Upper lobe of right lung (tissue), 1 donor: ENCODE data around the gene ARF5. TPM values are rescaled to one million over a fixed set of nuclear protein-coding genes. Genes with fewer than 3 reads are reported as not detected.
A peak's percentile ranks its signal among the peaks of the same experiment; 100 is the strongest.

Source experiments
- ATAC-seq: fragments of 200-7000 bp; cut with Tn5 transposase; one replicate; pipeline ENCODE4 v1.9.1; 2020; ENCODE audit warnings: mild to moderate bottlenecking, moderate library complexity
- DNase-seq: peaks from one replicate; pipeline ENCODE4 v3.0.0-alpha.2; 2020
- H3K27ac ChIP-seq: fragments of 200-600 bp; one replicate; pipeline ENCODE4 v1.8.0; 2022
- H3K27me3 ChIP-seq: fragments of 200-600 bp; one replicate; pipeline ENCODE4 v1.8.0; 2022; ENCODE audit warnings: mild to moderate bottlenecking
- H3K36me3 ChIP-seq: fragments of 200-600 bp; one replicate; pipeline ENCODE4 v1.8.0; 2022
- H3K4me1 ChIP-seq: fragments of 200-600 bp; one replicate; pipeline ENCODE4 v1.8.0; 2022
- H3K4me3 ChIP-seq: fragments of 200-600 bp; one replicate; pipeline ENCODE4 v1.8.0; 2022; ENCODE audit warnings: mild to moderate bottlenecking
- H3K9me3 ChIP-seq: fragments of 200-600 bp; one replicate; pipeline ENCODE4 v1.8.0; 2022
- intact Hi-C: fragments of 100-400 bp; cut with DNase I; formaldehyde crosslinking; loops from one replicate; pipeline ENCODE4 v1.11.0; 2022
- total RNA-seq: library from RNA; stranded (reverse); fragmentation: NEBNext Ultra II Directional; extraction: Animal tissue kit (Norgen Biotek cat#: 25700); gene quantifications from one replicate; pipeline ENCODE4 v1.2.1, GENCODE V29; 2021
- TF ChIP-seq, protein P1 (sequence below): fragments of 200-600 bp; IDR thresholded peaks from one replicate; pipeline ENCODE4 v1.8.0; 2022; ENCODE audit warnings: antibody characterized with exemption
- donor health status: DM: no; HTN: yes; CAD: no; lungs with severe emphysema.

ARF5 gene
- total RNA-seq, 1 donor from 2014 or later: 92.9 TPM

DNA sequence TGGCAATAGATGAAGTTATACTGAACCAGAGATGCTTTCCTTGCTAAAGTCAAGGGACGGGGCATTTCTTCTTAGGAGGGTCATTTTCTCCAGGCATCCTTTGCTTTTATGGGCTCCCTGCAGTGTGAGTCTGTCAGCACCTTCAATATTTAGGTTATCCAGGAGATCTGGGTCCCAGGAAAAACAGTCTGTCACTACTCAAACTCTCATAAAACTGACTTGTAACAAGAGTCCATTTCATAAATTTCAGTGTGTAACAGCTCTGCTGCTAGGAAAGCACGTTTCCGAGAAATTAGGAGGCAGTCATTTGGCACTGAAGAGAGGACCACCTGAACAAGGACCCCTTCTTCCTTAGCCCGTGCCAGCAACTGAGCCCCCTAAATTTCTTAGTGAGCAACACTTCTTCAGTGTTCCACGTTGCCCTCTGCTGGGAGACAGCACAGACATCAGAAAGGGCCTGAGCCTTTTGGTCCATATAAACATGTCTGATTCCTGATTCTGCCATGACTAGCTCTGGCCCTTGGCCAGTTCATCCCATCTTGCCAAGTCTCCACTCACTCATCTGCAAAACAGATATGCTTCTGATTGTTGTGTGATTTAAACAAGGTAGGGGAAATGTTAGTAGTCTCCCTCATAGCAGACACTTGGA lies 10.1 kb upstream of the ARF5 start:
- Histone ChIP-seq H3K4me1 (peaks cover 18% of the 10 kb centered on the region), H3K27me3 (no peaks in the 10 kb centered on the region), H3K4me3 (no peak overlapping the region), H3K27ac (no peak overlapping the region), H3K36me3 (peaks cover 36% of the 10 kb centered on the region), H3K9me3 (no peaks in the 10 kb centered on the region)
- ATAC-seq: no peak
- intact Hi-C loops: no loop called here
- TF ChIP-seq, protein P1, sequence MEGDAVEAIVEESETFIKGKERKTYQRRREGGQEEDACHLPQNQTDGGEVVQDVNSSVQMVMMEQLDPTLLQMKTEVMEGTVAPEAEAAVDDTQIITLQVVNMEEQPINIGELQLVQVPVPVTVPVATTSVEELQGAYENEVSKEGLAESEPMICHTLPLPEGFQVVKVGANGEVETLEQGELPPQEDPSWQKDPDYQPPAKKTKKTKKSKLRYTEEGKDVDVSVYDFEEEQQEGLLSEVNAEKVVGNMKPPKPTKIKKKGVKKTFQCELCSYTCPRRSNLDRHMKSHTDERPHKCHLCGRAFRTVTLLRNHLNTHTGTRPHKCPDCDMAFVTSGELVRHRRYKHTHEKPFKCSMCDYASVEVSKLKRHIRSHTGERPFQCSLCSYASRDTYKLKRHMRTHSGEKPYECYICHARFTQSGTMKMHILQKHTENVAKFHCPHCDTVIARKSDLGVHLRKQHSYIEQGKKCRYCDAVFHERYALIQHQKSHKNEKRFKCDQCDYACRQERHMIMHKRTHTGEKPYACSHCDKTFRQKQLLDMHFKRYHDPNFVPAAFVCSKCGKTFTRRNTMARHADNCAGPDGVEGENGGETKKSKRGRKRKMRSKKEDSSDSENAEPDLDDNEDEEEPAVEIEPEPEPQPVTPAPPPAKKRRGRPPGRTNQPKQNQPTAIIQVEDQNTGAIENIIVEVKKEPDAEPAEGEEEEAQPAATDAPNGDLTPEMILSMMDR: no peak
- DNase-seq: no peak

DNA sequence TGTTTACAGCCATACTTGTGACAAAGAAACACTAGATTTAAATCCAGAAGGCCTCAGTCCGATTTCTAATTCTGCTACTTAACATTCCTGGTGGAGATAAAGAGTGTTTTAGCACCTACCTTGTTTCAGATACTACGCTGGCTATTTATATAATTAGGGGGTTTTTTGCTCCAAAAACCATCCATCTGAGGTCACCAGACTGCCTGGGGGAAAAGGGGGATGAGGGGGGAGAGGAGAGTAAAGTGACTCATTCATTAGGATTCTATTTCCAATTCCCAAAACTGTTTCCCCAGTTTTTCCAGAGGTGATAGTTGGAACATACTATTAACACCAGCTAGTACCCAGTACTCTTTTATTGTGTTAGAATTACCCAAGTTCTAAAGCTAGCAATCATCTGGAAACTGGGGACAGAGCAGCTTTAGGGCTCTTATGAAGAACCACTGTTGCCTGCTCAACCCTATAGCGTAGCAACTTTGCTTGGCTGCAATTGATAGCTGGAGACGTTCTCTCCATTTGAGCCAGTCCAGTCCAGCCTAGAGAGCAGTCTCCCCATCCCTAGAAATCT lies 9.4 kb upstream of the ARF5 start:
- no peaks in the 10 kb centered on the region for H3K27me3 ChIP-seq
- H3K4me3 ChIP-seq: no peak overlapping the region
- H3K27ac ChIP-seq: no peak overlapping the region
- H3K9me3 ChIP-seq: no peaks in the 10 kb centered on the region
- H3K4me1 ChIP-seq: peaks cover 24% of the 10 kb centered on the region
- no peak for ATAC-seq
- intact Hi-C loops: no loop called here
- DNase-seq: no peak
- TF ChIP-seq, protein P1: no peak
- H3K36me3 ChIP-seq: peaks cover 37% of the 10 kb centered on the region

DNA sequence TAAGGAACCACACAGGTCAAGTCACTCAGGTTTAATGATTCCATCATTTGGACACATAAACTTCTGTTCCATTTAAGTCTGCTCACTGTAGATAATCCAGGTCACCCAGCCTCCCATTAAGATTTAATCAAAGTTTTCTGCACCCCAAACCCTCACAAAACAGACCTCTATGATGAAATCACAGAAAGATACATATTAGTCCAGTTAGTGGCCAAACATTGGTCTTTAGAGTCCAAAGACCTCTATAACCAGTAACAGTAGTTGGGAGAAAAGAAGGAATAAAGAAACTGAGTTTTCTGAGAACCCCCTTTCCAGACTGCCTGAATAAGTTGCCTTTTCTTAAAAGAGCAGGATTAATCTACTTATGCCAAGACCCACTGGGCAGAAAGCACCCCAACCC lies 7.6 kb upstream of the ARF5 start:
- ATAC-seq: no peak
- no peak overlapping the region for H3K4me3 ChIP-seq
- DNase-seq: no peak
- no peaks in the 10 kb centered on the region for H3K27me3 ChIP-seq
- TF ChIP-seq, protein P1: no peak
- no peak overlapping the region for H3K27ac ChIP-seq
- intact Hi-C loops: no loop called here
- no peaks in the 10 kb centered on the region for H3K9me3 ChIP-seq
- peaks cover 35% of the 10 kb centered on the region for H3K4me1 ChIP-seq
- peaks cover 37% of the 10 kb centered on the region for H3K36me3 ChIP-seq

DNA sequence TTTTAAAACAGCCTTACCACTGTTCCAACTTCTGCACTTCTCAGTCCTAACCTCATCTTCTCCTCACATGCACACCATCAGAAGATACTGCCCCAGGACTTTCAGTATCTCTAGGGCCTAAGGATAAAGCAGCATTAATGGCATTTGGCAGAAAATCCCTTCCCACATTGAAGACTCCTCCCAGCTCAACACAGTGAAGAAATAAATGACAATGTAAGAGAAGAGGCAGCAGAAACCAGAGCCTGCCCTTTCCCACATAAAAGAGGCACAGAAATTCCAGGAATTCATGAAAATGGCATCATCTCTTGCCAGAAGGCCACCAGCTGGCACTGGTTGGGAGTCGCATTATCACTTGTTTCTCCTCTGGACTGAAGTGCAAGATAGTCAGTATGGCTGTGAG lies 6.5 kb upstream of the ARF5 start:
- Histone ChIP-seq H3K36me3 (peaks cover 37% of the 10 kb centered on the region), H3K9me3 (no peaks in the 10 kb centered on the region), H3K4me1 (peaks cover 38% of the 10 kb centered on the region), H3K4me3 (no peak overlapping the region), H3K27me3 (no peaks in the 10 kb centered on the region), H3K27ac (no peak overlapping the region)
- intact Hi-C loops: no loop called here
- TF ChIP-seq, protein P1: no peak
- ATAC-seq: no peak
- no peak for DNase-seq

DNA sequence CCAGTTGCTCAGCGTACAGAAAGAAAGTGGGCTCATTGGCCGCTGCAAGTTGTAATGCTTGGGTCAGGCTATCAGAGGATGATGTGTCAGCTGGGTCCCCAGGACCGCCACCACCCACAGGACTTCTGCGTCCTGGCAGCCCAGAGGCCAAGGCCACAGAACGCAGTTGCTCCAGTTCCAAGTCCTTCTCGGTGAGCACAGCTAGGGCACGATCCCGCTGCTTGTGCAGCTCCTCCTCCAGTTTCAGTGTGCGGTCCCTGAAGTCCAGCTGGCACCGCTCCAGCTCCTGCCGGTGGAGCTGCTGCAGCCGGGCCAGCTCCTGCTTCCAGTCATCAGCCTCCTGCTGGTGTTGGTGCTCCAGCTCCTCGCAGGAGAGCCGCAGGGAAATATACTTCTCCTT lies 5.8 kb upstream of the ARF5 start:
- Histone ChIP-seq H3K27ac (no peak overlapping the region), H3K9me3 (no peaks in the 10 kb centered on the region), H3K27me3 (no peaks in the 10 kb centered on the region), H3K4me1 (peaks cover 39% of the 10 kb centered on the region), H3K36me3 (peaks cover 37% of the 10 kb centered on the region), H3K4me3 (no peak overlapping the region)
- DNase-seq: no peak
- no peak for ATAC-seq
- intact Hi-C loops: no loop called here
- TF ChIP-seq, protein P1: no peak

DNA sequence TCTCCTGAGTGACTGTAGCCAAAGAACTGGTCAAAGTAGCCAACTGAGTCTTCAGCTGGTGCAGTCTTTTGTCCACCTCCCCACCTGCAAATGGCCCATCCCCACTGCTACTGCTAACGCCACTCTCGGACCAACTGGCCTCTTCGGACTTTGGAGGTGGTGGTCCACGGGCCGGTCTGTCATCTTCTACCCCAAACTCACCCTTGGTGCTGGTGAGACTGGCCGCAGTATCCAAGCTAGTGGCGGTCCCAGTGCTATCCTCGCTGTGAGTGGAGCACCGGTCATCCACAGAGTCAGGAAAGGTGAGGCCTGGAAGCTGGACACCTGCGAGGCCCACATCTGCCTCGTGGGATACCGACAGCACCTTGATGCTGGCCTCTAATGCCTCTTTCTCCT lies 3.6 kb upstream of the ARF5 start:
- DNase-seq (no peak), ATAC-seq (no peak)
- Histone ChIP-seq H3K36me3 (peaks cover 33% of the 10 kb centered on the region), H3K9me3 (no peaks in the 10 kb centered on the region), H3K27me3 (no peaks in the 10 kb centered on the region), H3K4me1 (peaks cover 54% of the 10 kb centered on the region), H3K27ac (peak overlapping the region; percentile 89), H3K4me3 (peak overlapping the region; percentile 91)
- intact Hi-C loops: no loop called here
- TF ChIP-seq, protein P1: no peak
